HepG2 (cell line): ENCODE data around the gene GLRA3. TPM values are rescaled to one million over a fixed set of nuclear protein-coding genes. Genes with fewer than 3 reads are reported as not detected.

ENCODE experiments used
- THAP11 ChIP-seq: IDR thresholded peaks from 2 replicates; pipeline ENCODE4 v1.6.1; 2016; ENCODE audit warnings: missing biosample characterization, missing genetic modification reagents
- ZIK1 ChIP-seq: sonication (generic); formaldehyde crosslinking; IDR thresholded peaks from 2 replicates; pipeline ENCODE4 v1.5.0; 2020; ENCODE audit warnings: mild to moderate bottlenecking, low read depth, missing genetic modification reagents, borderline replicate concordance
- ZNF816 ChIP-seq: sonication (generic); formaldehyde crosslinking; IDR thresholded peaks from 2 replicates; pipeline ENCODE4 v1.8.0; 2022; ENCODE audit warnings: missing genetic modification reagents, mild to moderate bottlenecking, borderline replicate concordance
- ZSCAN29 ChIP-seq: sonication (generic); formaldehyde crosslinking; conservative IDR thresholded peaks from 2 replicates; pipeline ENCODE4 v1.4.0; 2020; ENCODE audit warnings: mild to moderate bottlenecking, missing genetic modification reagents
- polyA plus RNA-seq, 8 experiments: library from polyadenylated mRNA; depleted of rRNA in 3 of 8; stranded (reverse) in 7 of 8; unstranded in 1 of 8; fragments of >200 nt; fragmentation: Illumina TruSeq in 4 of 8; extraction: Trizol in 4 of 8; gene quantifications; 2 replicates each; pipeline versions ENCODE4 v1.2.1 to v1.2.3, GENCODE V29; 2011 to 2016; ENCODE audit warnings: low read depth in 4 of 8, missing spikeins in 1 of 8, mixed read lengths in 1 of 8; ENCODE audit not compliant: insufficient read depth in 1 of 8
- total RNA-seq, 5 experiments: library from RNA; depleted of rRNA; stranded (reverse); fragments of >200 nt; fragmentation: Illumina TruSeq; extraction: Trizol; gene quantifications; 2 replicates each; pipeline ENCODE4 v1.2.3, GENCODE V29; 2016; ENCODE audit warnings: low read depth in 1 of 5
- TF ChIP-seq, protein P1 (sequence below): sonication (generic); formaldehyde crosslinking; IDR thresholded peaks from 2 replicates; pipeline ENCODE4 v1.5.1; 2020; ENCODE audit warnings: mild to moderate bottlenecking, missing genetic modification reagents, moderate library complexity
- TF ChIP-seq, protein P2 (sequence below): sonication (generic); formaldehyde crosslinking; IDR thresholded peaks from 2 replicates; pipeline ENCODE4 v1.8.1; 2022; ENCODE audit warnings: low read depth, mild to moderate bottlenecking, missing genetic modification reagents
- TF ChIP-seq, protein P3 (sequence below): sonication (generic); formaldehyde crosslinking; IDR thresholded peaks from 2 replicates; pipeline ENCODE4 v1.4.0; 2020; ENCODE audit warnings: missing genetic modification reagents, borderline replicate concordance
- TF ChIP-seq, protein P4 (sequence below): sonication (generic); formaldehyde crosslinking; IDR thresholded peaks from 2 replicates; pipeline ENCODE4 v1.8.0; 2022; ENCODE audit warnings: missing genetic modification reagents, mild to moderate bottlenecking, inconsistent platforms, borderline replicate concordance
- TF ChIP-seq, protein P5 (sequence below): sonication (generic); formaldehyde crosslinking; IDR thresholded peaks from 2 replicates; pipeline ENCODE4 v1.5.1; 2020; ENCODE audit warnings: missing genetic modification reagents, mild to moderate bottlenecking, borderline replicate concordance

GLRA3 gene
- total and polyA plus RNA-seq, 2 of the 13 experiments (the other 11 are each of a cell fraction or from before 2014, with no cell fraction given), result not detected

DNA sequence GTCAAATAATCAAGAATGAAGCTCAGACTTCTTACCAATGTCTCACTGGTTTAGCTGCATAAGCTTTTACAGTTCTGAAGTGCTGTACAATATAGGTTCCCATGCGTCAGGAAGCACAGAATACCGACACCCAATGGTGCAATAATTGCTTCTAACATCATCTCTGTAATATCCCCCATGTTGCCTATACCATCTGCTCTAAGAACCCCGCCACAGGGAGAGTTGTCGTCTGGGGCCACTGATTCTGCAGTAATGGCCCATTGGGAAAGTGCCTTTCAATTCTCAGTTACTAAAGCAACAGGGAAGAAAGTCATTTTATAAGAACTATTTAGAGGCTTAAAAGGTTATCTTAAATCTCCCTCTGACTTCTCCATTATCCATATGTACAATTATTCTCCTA is 94.9 kb downstream of the GLRA3 start (continued):
- TF ChIP-seq, protein P1, sequence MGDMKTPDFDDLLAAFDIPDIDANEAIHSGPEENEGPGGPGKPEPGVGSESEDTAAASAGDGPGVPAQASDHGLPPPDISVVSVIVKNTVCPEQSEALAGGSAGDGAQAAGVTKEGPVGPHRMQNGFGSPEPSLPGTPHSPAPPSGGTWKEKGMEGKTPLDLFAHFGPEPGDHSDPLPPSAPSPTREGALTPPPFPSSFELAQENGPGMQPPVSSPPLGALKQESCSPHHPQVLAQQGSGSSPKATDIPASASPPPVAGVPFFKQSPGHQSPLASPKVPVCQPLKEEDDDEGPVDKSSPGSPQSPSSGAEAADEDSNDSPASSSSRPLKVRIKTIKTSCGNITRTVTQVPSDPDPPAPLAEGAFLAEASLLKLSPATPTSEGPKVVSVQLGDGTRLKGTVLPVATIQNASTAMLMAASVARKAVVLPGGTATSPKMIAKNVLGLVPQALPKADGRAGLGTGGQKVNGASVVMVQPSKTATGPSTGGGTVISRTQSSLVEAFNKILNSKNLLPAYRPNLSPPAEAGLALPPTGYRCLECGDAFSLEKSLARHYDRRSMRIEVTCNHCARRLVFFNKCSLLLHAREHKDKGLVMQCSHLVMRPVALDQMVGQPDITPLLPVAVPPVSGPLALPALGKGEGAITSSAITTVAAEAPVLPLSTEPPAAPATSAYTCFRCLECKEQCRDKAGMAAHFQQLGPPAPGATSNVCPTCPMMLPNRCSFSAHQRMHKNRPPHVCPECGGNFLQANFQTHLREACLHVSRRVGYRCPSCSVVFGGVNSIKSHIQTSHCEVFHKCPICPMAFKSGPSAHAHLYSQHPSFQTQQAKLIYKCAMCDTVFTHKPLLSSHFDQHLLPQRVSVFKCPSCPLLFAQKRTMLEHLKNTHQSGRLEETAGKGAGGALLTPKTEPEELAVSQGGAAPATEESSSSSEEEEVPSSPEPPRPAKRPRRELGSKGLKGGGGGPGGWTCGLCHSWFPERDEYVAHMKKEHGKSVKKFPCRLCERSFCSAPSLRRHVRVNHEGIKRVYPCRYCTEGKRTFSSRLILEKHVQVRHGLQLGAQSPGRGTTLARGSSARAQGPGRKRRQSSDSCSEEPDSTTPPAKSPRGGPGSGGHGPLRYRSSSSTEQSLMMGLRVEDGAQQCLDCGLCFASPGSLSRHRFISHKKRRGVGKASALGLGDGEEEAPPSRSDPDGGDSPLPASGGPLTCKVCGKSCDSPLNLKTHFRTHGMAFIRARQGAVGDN (CRISPR knock-in tag), result no peak
- TF ChIP-seq ZIK1 (CRISPR knock-in tag) (no peak), ZSCAN29 (CRISPR knock-in tag) (no peak), ZNF816 (CRISPR knock-in tag) (no peak), THAP11 (CRISPR knock-in tag) (no peak)
- TF ChIP-seq, protein P2, sequence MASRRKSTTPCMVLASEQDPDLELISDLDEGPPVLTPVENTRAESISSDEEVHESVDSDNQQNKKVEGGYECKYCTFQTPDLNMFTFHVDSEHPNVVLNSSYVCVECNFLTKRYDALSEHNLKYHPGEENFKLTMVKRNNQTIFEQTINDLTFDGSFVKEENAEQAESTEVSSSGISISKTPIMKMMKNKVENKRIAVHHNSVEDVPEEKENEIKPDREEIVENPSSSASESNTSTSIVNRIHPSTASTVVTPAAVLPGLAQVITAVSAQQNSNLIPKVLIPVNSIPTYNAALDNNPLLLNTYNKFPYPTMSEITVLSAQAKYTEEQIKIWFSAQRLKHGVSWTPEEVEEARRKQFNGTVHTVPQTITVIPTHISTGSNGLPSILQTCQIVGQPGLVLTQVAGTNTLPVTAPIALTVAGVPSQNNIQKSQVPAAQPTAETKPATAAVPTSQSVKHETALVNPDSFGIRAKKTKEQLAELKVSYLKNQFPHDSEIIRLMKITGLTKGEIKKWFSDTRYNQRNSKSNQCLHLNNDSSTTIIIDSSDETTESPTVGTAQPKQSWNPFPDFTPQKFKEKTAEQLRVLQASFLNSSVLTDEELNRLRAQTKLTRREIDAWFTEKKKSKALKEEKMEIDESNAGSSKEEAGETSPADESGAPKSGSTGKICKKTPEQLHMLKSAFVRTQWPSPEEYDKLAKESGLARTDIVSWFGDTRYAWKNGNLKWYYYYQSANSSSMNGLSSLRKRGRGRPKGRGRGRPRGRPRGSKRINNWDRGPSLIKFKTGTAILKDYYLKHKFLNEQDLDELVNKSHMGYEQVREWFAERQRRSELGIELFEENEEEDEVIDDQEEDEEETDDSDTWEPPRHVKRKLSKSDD (CRISPR knock-in tag), result no peak
- TF ChIP-seq, protein P3, sequence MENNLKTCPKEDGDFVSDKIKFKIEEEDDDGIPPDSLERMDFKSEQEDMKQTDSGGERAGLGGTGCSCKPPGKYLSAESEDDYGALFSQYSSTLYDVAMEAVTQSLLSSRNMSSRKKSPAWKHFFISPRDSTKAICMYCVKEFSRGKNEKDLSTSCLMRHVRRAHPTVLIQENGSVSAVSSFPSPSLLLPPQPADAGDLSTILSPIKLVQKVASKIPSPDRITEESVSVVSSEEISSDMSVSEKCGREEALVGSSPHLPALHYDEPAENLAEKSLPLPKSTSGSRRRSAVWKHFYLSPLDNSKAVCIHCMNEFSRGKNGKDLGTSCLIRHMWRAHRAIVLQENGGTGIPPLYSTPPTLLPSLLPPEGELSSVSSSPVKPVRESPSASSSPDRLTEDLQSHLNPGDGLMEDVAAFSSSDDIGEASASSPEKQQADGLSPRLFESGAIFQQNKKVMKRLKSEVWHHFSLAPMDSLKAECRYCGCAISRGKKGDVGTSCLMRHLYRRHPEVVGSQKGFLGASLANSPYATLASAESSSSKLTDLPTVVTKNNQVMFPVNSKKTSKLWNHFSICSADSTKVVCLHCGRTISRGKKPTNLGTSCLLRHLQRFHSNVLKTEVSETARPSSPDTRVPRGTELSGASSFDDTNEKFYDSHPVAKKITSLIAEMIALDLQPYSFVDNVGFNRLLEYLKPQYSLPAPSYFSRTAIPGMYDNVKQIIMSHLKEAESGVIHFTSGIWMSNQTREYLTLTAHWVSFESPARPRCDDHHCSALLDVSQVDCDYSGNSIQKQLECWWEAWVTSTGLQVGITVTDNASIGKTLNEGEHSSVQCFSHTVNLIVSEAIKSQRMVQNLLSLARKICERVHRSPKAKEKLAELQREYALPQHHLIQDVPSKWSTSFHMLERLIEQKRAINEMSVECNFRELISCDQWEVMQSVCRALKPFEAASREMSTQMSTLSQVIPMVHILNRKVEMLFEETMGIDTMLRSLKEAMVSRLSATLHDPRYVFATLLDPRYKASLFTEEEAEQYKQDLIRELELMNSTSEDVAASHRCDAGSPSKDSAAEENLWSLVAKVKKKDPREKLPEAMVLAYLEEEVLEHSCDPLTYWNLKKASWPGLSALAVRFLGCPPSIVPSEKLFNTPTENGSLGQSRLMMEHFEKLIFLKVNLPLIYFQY (CRISPR knock-in tag), result no peak
- TF ChIP-seq, protein P4, sequence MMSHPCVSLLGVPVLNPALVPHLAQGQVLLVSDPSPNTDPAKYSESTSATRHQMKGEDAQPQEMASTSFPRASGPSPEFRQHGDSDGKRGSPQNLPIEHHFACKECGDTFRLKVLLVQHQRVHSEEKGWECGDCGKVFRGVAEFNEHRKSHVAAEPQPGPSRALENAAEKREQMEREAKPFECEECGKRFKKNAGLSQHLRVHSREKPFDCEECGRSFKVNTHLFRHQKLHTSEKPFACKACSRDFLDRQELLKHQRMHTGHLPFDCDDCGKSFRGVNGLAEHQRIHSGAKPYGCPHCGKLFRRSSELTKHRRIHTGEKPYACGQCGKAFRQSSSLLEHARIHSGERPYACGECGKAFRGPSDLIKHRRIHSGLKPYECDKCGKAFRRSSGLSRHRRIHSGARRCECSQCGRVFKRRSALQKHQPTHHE (CRISPR knock-in tag), result no peak
- TF ChIP-seq, protein P5, sequence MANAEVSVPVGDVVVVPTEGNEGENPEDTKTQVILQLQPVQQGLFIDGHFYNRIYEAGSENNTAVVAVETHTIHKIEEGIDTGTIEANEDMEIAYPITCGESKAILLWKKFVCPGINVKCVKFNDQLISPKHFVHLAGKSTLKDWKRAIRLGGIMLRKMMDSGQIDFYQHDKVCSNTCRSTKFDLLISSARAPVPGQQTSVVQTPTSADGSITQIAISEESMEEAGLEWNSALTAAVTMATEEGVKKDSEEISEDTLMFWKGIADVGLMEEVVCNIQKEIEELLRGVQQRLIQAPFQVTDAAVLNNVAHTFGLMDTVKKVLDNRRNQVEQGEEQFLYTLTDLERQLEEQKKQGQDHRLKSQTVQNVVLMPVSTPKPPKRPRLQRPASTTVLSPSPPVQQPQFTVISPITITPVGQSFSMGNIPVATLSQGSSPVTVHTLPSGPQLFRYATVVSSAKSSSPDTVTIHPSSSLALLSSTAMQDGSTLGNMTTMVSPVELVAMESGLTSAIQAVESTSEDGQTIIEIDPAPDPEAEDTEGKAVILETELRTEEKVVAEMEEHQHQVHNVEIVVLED (CRISPR knock-in tag), result no peak
